ENCODE measurements around the gene SLC7A5.

- TF ChIP-seq CTCF (IDR thresholded peaks at IDR 0.05 in 4 of 5, conservative IDR thresholded peaks at IDR 0.05 in 1 of 5) (no peak), POLR2A (IDR thresholded peaks at IDR 0.05) (peak; percentile 20 to 25)
Measured at GRCh38 chr16:87854053-87854906, 15.0 kb downstream of the SLC7A5 start.
